Measurements from ENCODE around the gene RFNG.

Gene RFNG

DNA sequence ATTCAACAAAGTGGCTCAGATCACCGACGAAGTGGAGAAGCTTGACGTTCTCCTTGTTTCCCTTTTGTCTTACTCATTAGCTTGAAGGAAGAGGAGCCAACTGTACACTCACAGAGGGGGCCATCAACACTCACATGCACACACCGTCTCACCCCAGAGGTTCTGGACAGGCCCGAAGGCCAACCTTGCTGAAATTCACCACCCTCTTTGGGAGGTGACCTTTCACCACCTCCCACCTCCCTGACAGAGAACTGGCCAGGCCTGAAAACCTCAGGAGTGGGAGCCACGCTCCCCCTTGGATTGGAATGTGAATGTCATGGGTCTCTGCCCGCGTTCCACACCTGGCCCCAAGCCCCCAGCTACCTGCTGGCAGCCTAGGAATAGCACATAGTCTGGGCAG lies 16.1 kb downstream of the RFNG start:
- H3K27ac Mint-ChIP-seq = no peak overlapping the region
- peaks cover 22% of the 10 kb centered on the region for H3K4me1 Mint-ChIP-seq (ENCODE audit: low read depth)
- no peaks in the 10 kb centered on the region for H3K36me3 Mint-ChIP-seq (ENCODE audit: low read depth)
- peak overlapping the region; percentile 74 for H3K4me3 Mint-ChIP-seq
- no peaks in the 10 kb centered on the region for H3K27me3 Mint-ChIP-seq
- no peaks in the 10 kb centered on the region for H3K9me3 Mint-ChIP-seq

DNA sequence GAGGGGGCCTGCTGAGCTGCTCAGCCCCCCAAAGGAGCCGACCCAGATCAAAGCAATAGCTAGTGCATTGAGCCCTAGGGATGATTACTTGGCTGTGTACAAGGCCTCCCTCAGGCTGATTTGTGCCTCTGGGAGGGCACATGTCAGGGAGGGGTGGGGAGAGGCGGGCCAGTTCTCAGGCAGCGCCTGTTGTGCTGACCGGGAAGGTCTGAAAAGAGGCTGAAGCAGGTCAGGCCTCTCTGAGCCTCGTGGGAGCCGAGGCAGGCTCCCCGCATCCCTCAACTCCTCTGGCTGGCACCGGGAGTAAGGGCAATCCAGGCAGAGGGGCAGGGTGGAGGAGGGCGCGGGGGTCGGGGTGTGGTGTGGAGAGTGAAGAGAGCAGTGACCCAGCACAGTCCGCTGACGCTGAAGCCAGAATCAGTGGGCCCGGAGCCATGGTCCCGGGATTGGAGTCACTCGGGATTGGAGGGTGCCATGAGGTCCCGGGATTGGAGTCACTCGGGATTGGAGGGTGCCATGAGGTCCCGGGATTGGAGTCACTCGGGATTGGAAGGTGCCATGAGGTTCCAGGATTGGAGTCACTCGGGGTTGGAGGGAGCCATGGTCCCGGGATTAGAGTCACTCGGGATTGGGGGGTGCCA lies 17.1 kb downstream of the RFNG start:
- H3K4me3 Mint-ChIP-seq = no peak overlapping the region
- H3K27ac Mint-ChIP-seq = no peak overlapping the region
- H3K36me3 Mint-ChIP-seq (ENCODE audit: low read depth) = no peaks in the 10 kb centered on the region
- H3K9me3 Mint-ChIP-seq = no peaks in the 10 kb centered on the region
- peaks cover 28% of the 10 kb centered on the region for H3K4me1 Mint-ChIP-seq (ENCODE audit: low read depth)
- no peaks in the 10 kb centered on the region for H3K27me3 Mint-ChIP-seq

DNA sequence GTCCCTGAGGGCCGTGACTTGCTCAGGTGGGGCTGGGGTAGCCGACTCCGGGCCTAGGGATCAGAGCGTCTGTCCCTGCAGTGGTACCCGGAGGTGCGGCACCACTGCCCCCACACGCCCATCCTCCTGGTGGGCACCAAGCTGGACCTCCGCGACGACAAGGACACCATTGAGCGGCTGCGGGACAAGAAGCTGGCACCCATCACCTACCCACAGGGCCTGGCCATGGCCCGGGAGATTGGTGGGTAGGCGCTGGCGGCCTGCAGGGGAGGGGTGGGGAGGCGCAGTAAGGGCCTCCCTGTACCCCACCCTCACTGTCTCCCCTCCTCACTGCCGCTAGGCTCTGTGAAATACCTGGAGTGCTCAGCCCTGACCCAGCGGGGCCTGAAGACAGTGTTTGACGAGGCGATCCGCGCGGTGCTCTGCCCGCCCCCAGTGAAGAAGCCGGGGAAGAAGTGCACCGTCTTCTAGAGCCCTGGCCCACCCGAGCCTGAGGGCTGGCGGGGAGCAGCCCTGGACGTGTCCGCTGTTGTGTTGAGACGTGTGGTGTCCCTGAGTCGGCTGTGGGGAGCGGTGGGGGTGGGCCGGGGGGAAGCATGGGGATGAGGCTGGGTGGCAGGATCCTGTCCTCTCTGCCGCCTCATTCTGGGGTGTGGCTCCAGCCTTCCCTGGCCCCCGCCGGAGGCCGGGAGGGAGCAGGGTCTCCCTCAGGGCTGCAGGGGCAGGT lies 18.1 kb downstream of the RFNG start:
- Mint-ChIP-seq H3K9me3 (no peaks in the 10 kb centered on the region), H3K4me1 (ENCODE audit: low read depth) (peaks cover 22% of the 10 kb centered on the region), H3K36me3 (ENCODE audit: low read depth) (no peaks in the 10 kb centered on the region), H3K4me3 (no peak overlapping the region), H3K27me3 (no peaks in the 10 kb centered on the region), H3K27ac (no peak overlapping the region)

DNA sequence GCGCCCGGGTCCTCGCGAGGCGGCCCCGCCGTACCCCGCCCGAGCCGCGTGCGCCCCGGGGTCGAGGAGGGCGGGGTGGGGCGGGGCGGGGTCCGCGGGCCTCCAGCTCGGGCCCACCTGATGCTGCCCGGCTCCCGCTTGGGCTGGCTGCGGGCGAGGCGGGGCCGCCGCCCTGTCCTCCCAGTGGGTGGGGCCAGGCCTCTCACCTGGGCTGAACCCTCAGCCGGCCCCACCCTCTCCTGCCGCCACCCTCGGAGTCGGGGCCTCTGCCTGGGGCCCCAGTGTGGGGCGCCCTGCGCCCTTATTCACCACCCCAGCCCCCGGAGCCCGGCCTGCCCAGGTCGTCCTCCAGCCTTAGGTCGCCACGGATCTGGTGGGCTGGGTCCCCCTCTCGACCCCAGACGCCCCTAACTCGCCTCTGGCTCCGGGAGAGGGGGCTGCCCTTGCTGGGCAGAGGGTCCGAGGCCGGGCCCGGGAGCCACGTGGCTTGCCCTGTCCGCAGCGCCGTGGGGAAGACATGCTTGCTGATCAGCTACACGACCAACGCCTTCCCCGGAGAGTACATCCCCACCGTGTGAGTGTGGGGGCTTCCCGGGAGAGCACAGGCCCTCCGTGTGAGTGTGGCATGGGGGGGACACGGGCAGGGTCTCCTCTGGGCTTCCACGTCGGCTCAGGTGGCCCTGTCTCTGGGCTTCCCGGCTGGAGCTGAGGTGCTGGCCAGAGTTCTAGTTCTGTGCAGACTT lies 19.6 kb downstream of the RFNG start:
- no peak overlapping the region for H3K27ac Mint-ChIP-seq
- H3K36me3 Mint-ChIP-seq (ENCODE audit: low read depth) = no peaks in the 10 kb centered on the region
- H3K9me3 Mint-ChIP-seq = no peaks in the 10 kb centered on the region
- peaks cover 15% of the 10 kb centered on the region for H3K4me1 Mint-ChIP-seq (ENCODE audit: low read depth)
- H3K4me3 Mint-ChIP-seq = peak overlapping the region; percentile 58
- H3K27me3 Mint-ChIP-seq = no peaks in the 10 kb centered on the region

DNA sequence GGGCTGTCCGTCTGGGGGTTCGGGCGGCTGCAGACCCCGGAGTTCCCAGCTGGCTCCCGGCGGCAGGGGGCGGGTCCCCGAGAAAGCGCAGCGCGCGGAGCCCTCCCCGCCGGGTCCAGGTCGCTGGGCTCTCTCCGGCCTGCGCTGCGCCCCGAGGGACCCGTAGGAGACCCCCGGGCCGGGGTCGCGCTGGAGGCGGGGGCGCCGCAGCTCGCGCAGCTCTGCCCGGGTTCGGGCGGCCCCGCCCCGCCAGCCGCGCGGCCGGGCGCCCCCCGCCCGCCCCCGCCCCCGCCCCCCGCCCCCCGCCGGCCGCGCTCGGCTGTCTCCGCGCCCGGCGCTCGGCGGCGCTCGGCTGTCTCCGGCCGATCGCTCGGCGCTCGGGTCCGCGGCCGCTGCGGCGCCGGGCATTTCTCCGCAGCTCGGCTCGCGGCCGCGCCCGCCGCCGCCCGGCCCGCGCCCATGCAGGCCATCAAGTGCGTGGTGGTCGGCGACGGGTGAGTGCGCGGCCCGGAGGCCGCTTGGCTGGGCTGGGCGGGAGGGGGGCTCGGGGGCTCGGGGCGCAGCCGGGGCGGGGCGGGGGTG lies 20.2 kb downstream of the RFNG start, which contains the start of gene RAC3:
Gene RAC3, plus strand, starts transcription at position 376 of the 582 bp plus-strand sequence. Its CDS starts 84 bp downstream, at position 460.
- Mint-ChIP-seq H3K4me1 (ENCODE audit: low read depth) (peaks cover 15% of the 10 kb centered on the region), H3K4me3 (peak within 1 kb of the TSS; percentile 72), H3K27me3 (no peaks in the 10 kb centered on the region), H3K36me3 (ENCODE audit: low read depth) (no peaks in the 10 kb centered on the region), H3K27ac (no peak within 1 kb of the TSS), H3K9me3 (no peaks in the 10 kb centered on the region)

DNA sequence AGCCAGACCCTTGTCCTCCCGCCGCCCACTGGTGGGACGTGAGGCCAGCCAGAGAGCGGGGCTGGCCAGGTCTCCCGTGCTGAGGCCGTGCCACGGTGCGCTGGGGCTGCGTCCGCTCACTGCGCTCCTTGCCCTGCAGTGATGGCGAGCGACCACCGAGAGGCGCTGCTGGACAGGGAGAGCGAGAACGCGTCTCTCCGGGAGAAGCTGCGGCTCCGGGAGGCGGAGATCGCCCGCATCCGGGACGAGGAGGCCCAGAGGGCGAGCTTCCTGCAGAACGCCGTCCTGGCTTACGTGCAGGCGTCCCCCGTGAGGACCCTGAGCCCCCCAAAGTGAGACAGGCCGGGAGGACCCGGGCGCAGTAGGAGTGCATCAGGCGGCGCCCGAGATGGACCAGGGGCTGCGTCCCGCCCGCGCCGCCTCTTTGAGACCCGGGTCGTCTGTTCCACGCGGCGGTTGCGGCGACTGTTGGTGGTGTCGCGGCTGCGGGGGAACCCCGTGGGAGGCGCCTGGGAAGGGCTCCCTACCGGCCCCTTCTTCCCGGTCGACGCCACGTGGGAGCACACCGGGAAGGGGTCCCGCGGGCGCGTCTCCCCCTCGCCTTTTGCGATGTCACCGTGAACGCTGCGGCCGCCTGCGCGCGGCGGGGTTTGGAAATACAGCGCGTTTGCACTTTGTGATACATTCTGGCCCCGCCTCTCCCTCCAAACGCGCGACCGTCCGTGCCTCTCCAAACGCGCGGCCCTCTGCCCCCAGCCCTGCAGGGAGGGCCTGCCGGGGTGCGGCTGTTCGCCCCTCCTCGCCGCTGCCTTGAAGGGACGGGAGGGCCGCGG lies 20.9 kb downstream of the RFNG start:
- Mint-ChIP-seq H3K9me3 (no peaks in the 10 kb centered on the region), H3K4me1 (ENCODE audit: low read depth) (peaks cover 15% of the 10 kb centered on the region), H3K36me3 (ENCODE audit: low read depth) (no peaks in the 10 kb centered on the region), H3K4me3 (peak overlapping the region; percentile 72), H3K27ac (no peak overlapping the region), H3K27me3 (no peaks in the 10 kb centered on the region)

DNA sequence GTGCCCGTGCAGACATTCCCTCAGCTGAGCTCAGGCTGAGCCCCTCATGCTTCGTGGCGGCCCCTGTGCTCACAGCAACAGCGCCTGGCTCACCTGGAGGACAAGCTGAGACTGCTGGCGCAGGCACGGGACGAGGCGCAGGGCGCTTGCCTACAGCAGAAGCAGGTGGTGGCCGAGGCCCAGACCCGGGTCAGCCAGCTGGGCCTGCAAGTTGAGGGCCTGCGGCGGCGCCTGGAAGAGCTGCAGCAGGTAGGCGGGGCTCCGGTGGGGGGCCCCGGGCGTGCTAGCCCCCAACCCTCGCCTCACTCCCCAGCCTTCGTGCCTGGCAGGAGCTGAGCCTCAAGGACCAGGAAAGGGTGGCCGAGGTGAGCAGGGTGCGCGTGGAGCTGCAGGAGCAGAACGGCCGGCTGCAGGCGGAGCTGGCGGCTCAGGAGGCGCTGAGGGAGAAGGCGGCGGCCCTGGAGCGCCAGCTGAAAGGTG lies 21.6 kb downstream of the RFNG start:
- no peak overlapping the region for H3K27ac Mint-ChIP-seq

DNA sequence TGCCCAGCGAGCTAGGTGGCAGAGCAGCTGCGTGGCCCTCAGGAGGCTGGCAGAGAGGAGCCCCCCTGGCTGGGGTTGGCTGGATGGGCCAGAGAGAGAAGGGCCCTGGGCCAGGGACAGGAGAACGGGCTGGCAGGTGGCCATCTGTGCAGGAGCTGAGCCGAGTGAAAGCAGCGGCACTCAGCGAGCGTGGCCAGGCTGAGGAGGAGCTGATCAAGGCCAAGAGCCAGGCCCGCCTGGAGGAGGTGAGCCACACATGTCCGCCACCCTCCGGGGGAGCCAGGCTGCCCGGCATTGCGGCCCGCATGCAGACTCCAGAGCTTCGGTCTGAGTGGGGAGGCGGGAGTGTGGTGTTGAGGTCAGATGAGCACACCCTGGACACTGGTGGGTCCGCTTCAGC lies 22.2 kb downstream of the RFNG start:
- Mint-ChIP-seq H3K9me3 (no peaks in the 10 kb centered on the region), H3K4me3 (no peak overlapping the region), H3K27ac (no peak overlapping the region), H3K27me3 (no peaks in the 10 kb centered on the region), H3K36me3 (ENCODE audit: low read depth) (no peaks in the 10 kb centered on the region), H3K4me1 (ENCODE audit: low read depth) (peaks cover 8% of the 10 kb centered on the region)

More for the DNA sequence above, 21.6 kb downstream of the RFNG start:
- Mint-ChIP-seq H3K9me3 (no peaks in the 10 kb centered on the region), H3K27me3 (no peaks in the 10 kb centered on the region), H3K4me1 (ENCODE audit: low read depth) (peaks cover 10% of the 10 kb centered on the region), H3K4me3 (no peak overlapping the region), H3K36me3 (ENCODE audit: low read depth) (no peaks in the 10 kb centered on the region)

DNA sequence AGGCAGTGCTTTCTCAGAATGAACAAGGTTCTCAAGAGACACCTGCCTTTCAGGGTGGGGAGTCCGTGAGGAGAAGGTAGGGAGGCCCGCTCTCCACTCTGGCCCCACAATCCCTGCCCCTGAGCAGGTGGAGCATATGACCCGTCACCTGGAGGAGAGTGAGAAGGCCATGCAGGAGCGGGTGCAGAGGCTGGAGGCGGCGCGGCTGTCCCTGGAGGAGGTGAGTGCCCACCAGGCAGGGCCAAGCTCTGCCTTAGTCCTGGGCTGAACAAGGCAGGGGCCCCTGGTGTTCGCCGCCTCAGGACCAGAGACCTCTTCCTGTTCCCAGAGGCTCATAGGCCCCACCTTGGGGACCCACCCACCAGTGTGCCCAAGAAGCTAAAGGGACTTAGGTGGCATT lies 22.6 kb downstream of the RFNG start:
- Mint-ChIP-seq H3K9me3 (no peaks in the 10 kb centered on the region), H3K36me3 (ENCODE audit: low read depth) (no peaks in the 10 kb centered on the region), H3K27ac (no peak overlapping the region), H3K27me3 (no peaks in the 10 kb centered on the region), H3K4me3 (no peak overlapping the region), H3K4me1 (ENCODE audit: low read depth) (peaks cover 12% of the 10 kb centered on the region)

DNA sequence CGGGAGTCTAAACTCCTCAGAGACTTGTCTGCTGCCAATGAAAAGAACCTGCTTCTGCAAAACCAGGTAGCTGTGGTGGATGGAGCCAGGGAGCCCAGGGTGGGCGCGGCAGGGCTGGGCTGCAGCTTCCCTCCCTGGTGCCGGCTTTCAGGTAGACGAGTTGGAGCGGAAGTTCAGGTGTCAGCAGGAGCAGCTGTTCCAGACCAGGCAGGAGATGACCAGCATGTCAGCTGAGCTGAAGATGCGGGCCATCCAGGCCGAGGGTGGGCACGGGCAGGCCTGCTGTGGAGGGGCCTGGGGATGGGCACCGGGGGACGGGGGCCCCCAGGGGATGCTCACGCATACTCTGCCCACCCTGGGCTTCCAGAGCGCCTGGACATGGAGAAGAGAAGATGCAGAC lies 23.4 kb downstream of the RFNG start:
- Mint-ChIP-seq H3K4me1 (ENCODE audit: low read depth) (peaks cover 15% of the 10 kb centered on the region), H3K36me3 (ENCODE audit: low read depth) (no peaks in the 10 kb centered on the region), H3K27me3 (no peaks in the 10 kb centered on the region), H3K4me3 (no peak overlapping the region), H3K9me3 (no peaks in the 10 kb centered on the region), H3K27ac (no peak overlapping the region)

DNA sequence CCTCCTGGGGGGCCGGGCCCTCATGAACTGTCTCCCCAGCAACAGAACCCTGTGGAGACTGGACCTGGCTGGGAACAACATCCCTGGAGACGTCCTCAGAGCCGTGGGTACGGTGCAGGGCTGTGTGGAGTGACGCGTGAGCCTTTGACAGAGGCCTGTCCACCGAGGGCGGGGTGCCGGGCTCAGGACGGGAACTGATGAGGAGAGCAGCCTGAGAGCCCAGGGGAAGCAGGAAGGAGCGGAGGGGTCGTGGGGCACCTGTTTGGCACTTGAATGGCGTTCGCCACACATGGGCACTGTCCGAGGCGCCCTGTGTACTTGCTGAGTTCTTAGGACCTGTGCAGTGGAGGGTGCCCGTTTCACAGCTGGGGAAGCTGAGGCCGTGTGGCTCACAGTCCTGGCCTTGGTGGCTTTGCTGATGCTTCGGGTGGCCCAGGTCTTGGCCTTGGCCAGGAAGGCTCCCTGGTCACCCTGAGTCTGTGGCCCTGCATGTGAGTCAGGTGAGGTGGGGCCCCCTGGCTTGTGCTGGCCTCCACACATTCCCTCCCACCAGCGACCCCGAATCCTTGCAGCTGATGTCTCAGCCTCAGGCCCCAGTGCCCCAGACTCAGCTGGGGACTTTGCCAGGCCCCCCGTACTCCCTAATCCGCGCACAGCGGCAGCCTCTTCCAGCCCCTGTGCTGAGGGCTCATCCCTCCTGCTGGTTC lies 26.1 kb downstream of the RFNG start:
- no peaks in the 10 kb centered on the region for H3K36me3 Mint-ChIP-seq (ENCODE audit: low read depth)
- no peak overlapping the region for H3K4me3 Mint-ChIP-seq
- H3K9me3 Mint-ChIP-seq = no peaks in the 10 kb centered on the region
- H3K27ac Mint-ChIP-seq = no peak overlapping the region
- H3K27me3 Mint-ChIP-seq = no peaks in the 10 kb centered on the region
- H3K4me1 Mint-ChIP-seq (ENCODE audit: low read depth) = peaks cover 21% of the 10 kb centered on the region

DNA sequence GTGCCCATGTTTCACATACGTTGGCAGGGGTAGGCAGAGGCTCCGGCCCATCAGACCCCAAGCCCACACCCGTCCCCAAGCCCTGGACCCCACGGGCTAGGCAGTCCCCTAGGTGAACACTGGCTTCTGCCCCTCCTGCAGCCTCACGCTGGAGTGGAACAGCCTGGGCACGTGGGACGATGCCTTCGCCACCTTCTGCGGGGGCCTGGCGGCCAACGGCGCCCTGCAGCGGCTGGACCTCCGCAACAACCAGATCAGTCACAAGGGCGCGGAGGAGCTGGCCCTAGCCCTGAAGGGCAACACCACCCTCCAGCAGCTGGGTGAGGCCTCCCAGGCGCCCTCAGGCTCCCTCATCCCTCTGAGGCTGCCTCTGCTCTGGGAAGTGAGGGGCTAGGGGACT lies 26.8 kb downstream of the RFNG start:
- Mint-ChIP-seq H3K27ac (no peak overlapping the region), H3K4me3 (no peak overlapping the region), H3K27me3 (no peaks in the 10 kb centered on the region), H3K36me3 (ENCODE audit: low read depth) (no peaks in the 10 kb centered on the region), H3K9me3 (no peaks in the 10 kb centered on the region), H3K4me1 (ENCODE audit: low read depth) (peaks cover 19% of the 10 kb centered on the region)

DNA sequence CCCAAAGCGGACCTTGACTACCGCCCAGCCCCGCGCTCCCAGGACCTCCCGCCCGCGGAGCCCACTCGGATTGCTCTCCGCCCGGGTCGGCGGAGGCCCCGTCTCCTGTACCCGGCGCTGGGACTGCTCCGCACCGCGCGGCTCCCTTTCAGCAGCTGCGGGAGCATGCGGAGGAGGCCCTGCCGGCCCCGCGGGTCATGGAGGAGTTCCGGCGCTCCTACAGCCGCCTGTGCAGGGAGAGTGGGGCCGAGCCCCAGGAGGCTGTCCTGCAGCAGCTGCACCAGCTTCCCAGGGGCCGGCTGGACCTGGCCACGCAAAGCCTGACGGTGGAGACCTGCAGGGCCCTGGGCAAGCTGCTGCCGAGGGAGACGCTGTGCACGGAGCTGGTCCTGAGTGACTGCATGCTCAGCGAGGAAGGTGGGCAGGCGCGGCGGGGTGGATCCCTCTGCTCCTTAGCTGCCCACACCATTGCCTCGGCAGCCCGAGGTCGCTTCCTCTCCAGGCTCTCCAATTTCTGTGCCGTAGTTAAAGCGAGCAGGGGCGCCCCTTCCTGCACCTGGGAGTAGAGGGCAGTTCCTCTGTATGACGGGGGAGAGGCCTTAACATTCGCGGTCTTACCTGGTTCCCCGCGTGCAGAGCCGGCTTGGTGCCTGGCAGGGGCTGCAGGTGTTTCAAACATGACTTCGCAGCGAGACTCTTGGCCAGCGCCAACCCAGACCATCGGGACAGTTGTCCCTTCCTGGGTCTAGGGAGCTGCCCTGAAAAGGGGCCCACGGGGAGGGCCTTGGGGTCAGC lies 28.0 kb downstream of the RFNG start:
- H3K4me1 Mint-ChIP-seq (ENCODE audit: low read depth) = peaks cover 14% of the 10 kb centered on the region
- H3K36me3 Mint-ChIP-seq (ENCODE audit: low read depth) = peaks cover 4% of the 10 kb centered on the region
- peak overlapping the region; percentile 88 for H3K4me3 Mint-ChIP-seq
- H3K27ac Mint-ChIP-seq = no peak overlapping the region
- H3K9me3 Mint-ChIP-seq = no peaks in the 10 kb centered on the region
- no peaks in the 10 kb centered on the region for H3K27me3 Mint-ChIP-seq
